ENCODE data around the gene EVPL. TPM values are rescaled to one million over a fixed set of nuclear protein-coding genes. Genes with fewer than 3 reads are reported as not detected.

Gene EVPL
- total and polyA plus RNA-seq, 10 of the 15 experiments (the other 5 are each of a cell fraction or from before 2014, with no cell fraction given): 0.03 TPM; not detected in 9

GRCh38 chr17:76071531-76072147 lies 44.5 kb upstream of the EVPL start:
- FAIRE-seq: peak; percentile 81
- Histone ChIP-seq H3K4me1 (ENCODE audit: control insufficient read depth, insufficient read depth, low read length) (peaks cover 3% of the 10 kb centered on the region; the same call in 1 of the 2 replicates), H3K79me2 (ENCODE audit: control insufficient read depth, insufficient read depth, low read length) (peaks cover 26% of the 10 kb centered on the region), H4K20me1 (ENCODE audit: control insufficient read depth, insufficient read depth) (no peaks in the 10 kb centered on the region), H3K9ac (ENCODE audit: control insufficient read depth, insufficient read depth, low read length) (peak overlapping the region; percentile 74), H3K9me3 (replicated peaks; ENCODE audit: control insufficient read depth, insufficient read depth, low read length) (no peaks in the 10 kb centered on the region), H3K27me3 (replicated peaks in 1 of 2; ENCODE audit: control insufficient read depth in 2 of 2, insufficient read depth in 2 of 2, low read length in 1 of 2) (peaks cover 3 to 18% of the 10 kb centered on the region in 2 experiments; a peak in 3 of 4 replicates), H3K36me3 (ENCODE audit: control insufficient read depth in 2 of 2, insufficient read depth in 2 of 2, low read length in 1 of 2) (peaks cover 0 to 6% of the 10 kb centered on the region in 2 experiments; a peak in 2 of 4 replicates), H2AFZ (ENCODE audit: control insufficient read depth, low read depth, low read length) (peak overlapping the region; percentile 41), H3K4me3 (peak overlapping the region; percentile 76), H3K4me2 (ENCODE audit: control insufficient read depth, insufficient read depth) (peak overlapping the region; percentile 43), H3K27ac (ENCODE audit: control insufficient read depth, insufficient read depth) (peak overlapping the region; percentile 81)
- WGBS (ENCODE audit: insufficient coverage, insufficient replicate concordance, low lambda C conversion rate, missing lambda C conversion rate): 1% methylated on average over 15 of the region's 15 CpGs
- intact Hi-C loops (cut with micrococcal nuclease; ENCODE audit: unreplicated experiment): no loop called here
- ChIA-PET POLR2A (interaction anchor here (0.6 to 1.3 kb wide), 3 partner anchors 175 to 282 kb away, joined by 3 to 8 read pairs (median 3); partner anchors contain the start of gene PRPSAP1), SMC1A (ENCODE audit: uncharacterized antibody, unreplicated experiment) (interaction anchor here (1.0 to 1.3 kb wide), 3 partner anchors 8 to 32 kb away, joined by 4 read pairs; partner anchors contain the start of gene EXOC7), CTCF (interaction anchor here (0.9 to 1.8 kb wide), 4 partner anchors 58 to 326 kb away, joined by 3 to 7 read pairs (median 3); no protein-coding TSS in a partner anchor), RAD21 (ENCODE audit: unreplicated experiment) (interaction anchor here (1.0 kb wide), 1 partner anchor 208 kb away, joined by 4 read pairs; no protein-coding TSS in a partner anchor)
- ATAC-seq: peak; percentile 23
- in situ Hi-C loops (cut with MboI): no loop called here
- BruUV-seq (replicated peaks): TSS peak; percentile 85
- DNase-seq (ENCODE audit: low read depth, low spot score): no peak
- TF ChIP-seq NFIC (IDR thresholded peaks at IDR 0.05; ENCODE audit: low read depth, low read length) (0 out of 2 replicates have a peak, but pooled peaks have one; percentile 36), CHD2 (IDR thresholded peaks at IDR 0.05; ENCODE audit: borderline replicate concordance, low read depth, low read length) (no peak), HSF1 (IDR thresholded peaks at IDR 0.05; ENCODE audit: low read depth, low read length) (no peak), NFYA (IDR thresholded peaks at IDR 0.05; ENCODE audit: borderline replicate concordance, low read depth, low read length) (no peak), ZBTB33 (IDR thresholded peaks at IDR 0.05) (no peak), ZBED1 (IDR thresholded peaks at IDR 0.05; ENCODE audit: borderline replicate concordance) (no peak), ESRRA (IDR thresholded peaks at IDR 0.05; ENCODE audit: low read length) (no peak), POLR2AphosphoS2 (IDR thresholded peaks at IDR 0.05; ENCODE audit: low read depth, low read length) (no peak), BRCA1 (IDR thresholded peaks at IDR 0.05; ENCODE audit: low read depth, low read length) (no peak), RB1 (IDR thresholded peaks at IDR 0.05; ENCODE audit: borderline replicate concordance) (no peak), DPF2 (IDR thresholded peaks at IDR 0.05) (no peak; the same call in 1 of the 2 replicates), RAD21 (IDR thresholded peaks at IDR 0.05; ENCODE audit: insufficient read depth, low read depth, low read length) (no peak), TCF7 (IDR thresholded peaks at IDR 0.05; ENCODE audit: borderline replicate concordance) (no peak), SIX5 (IDR thresholded peaks at IDR 0.05; ENCODE audit: low read depth, low read length, severe bottlenecking) (no peak)
- TF ChIP-seq, protein P1, sequence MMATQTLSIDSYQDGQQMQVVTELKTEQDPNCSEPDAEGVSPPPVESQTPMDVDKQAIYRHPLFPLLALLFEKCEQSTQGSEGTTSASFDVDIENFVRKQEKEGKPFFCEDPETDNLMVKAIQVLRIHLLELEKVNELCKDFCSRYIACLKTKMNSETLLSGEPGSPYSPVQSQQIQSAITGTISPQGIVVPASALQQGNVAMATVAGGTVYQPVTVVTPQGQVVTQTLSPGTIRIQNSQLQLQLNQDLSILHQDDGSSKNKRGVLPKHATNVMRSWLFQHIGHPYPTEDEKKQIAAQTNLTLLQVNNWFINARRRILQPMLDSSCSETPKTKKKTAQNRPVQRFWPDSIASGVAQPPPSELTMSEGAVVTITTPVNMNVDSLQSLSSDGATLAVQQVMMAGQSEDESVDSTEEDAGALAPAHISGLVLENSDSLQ (IDR thresholded peaks at IDR 0.05): peak; percentile 67

Data from GM12878 (cell line).